ENCODE measurements around the gene STAT6. TPM values are rescaled to one million over a fixed set of nuclear protein-coding genes. Genes with fewer than 3 reads are reported as not detected.

Gene STAT6
- total and polyA plus RNA-seq, 11 donors, result 31.6 to 87.7 (median 38.4) TPM

- ATAC-seq (peak in 1 of 4 donors; percentile 5), DNase-seq (no peak)
- intact Hi-C loops (cut with DNase I), result no loop called here
- no peaks in the 10 kb centered on the region for H3K27me3 ChIP-seq
- no peak overlapping the region for H3K4me3 ChIP-seq
- H3K4me1 ChIP-seq, result peaks cover 1 to 87% (median 17%) of the 10 kb centered on the region in 12 donors
- TF ChIP-seq POLR2A (IDR thresholded peaks at IDR 0.05) (no peak), CTCF (IDR thresholded peaks at IDR 0.05) (no peak)
- peak overlapping the region in 3 of 12 donors; percentile 5 to 73 (median 31) for H3K27ac ChIP-seq
- H3K9me3 ChIP-seq, result no peaks in the 10 kb centered on the region
- peaks cover 3 to 88% (median 78%) of the 10 kb centered on the region in 9 donors for H3K36me3 ChIP-seq
- 73 to 81% (median 78%) methylated on average over 13 to 16 of the region's 16 CpGs for WGBS, 4 donors
Measured at GRCh38 chr12:57156701-57157403, 45.7 kb upstream of the STAT6 start.

- intact Hi-C loops (cut with DNase I), result no loop called here
- peaks cover 0 to 77% (median 61%) of the 10 kb centered on the region in 9 donors for H3K36me3 ChIP-seq
- peaks cover 8 to 98% (median 37%) of the 10 kb centered on the region in 12 donors for H3K4me1 ChIP-seq
- TF ChIP-seq POLR2A (IDR thresholded peaks at IDR 0.05) (no peak), CTCF (IDR thresholded peaks at IDR 0.05) (no peak)
- ATAC-seq (no peak), DNase-seq (no peak)
- H3K27me3 ChIP-seq, result no peaks in the 10 kb centered on the region
- no peak overlapping the region for H3K4me3 ChIP-seq
- H3K9me3 ChIP-seq, result no peaks in the 10 kb centered on the region
- 89 to 93% (median 91%) methylated on average over 5 of the region's 5 CpGs for WGBS, 4 donors
- peak overlapping the region in 2 of 12 donors; percentile 14 to 92 for H3K27ac ChIP-seq
Measured at GRCh38 chr12:57154804-57155434, 43.8 kb upstream of the STAT6 start.

GRCh38 chr12:57154076-57154475, 42.9 kb upstream of the STAT6 start:
- Histone ChIP-seq H3K4me3 (no peak overlapping the region), H3K27me3 (no peaks in the 10 kb centered on the region), H3K36me3 (peaks cover 0 to 73% (median 53%) of the 10 kb centered on the region in 9 donors), H3K4me1 (peaks cover 13 to 100% (median 45%) of the 10 kb centered on the region in 12 donors), H3K9me3 (no peaks in the 10 kb centered on the region), H3K27ac (peak overlapping the region in 2 of 12 donors; percentile 80 to 92)
- no peak for TF ChIP-seq POLR2A (IDR thresholded peaks at IDR 0.05)
- TF ChIP-seq CTCF (IDR thresholded peaks at IDR 0.05), result no peak
- DNase-seq (no peak), ATAC-seq (no peak)
- intact Hi-C loops (cut with DNase I), result no loop called here
- WGBS, 4 donors, result 89 to 95% (median 92%) methylated on average over 6 of the region's 6 CpGs

- Histone ChIP-seq H3K9me3 (no peaks in the 10 kb centered on the region), H3K27me3 (no peaks in the 10 kb centered on the region), H3K36me3 (peaks cover 0 to 67% (median 47%) of the 10 kb centered on the region in 9 donors), H3K27ac (peak overlapping the region in 8 of 12 donors; percentile 67 to 95 (median 86)), H3K4me3 (no peak overlapping the region), H3K4me1 (peaks cover 14 to 100% (median 51%) of the 10 kb centered on the region in 12 donors)
- ATAC-seq (no peak), DNase-seq (no peak)
- WGBS, 4 donors, result 83 to 92% (median 91%) methylated on average over 1 of the region's 1 CpG
- intact Hi-C loops (cut with DNase I), result no loop called here
- TF ChIP-seq CTCF (IDR thresholded peaks at IDR 0.05) (no peak), POLR2A (IDR thresholded peaks at IDR 0.05) (no peak)
Measured at GRCh38 chr12:57153415-57153997, 42.3 kb upstream of the STAT6 start.

Data from heart left ventricle (tissue), 16 donors.